K562 treated with DMSO at 1 percent for 24 hours (cell line): ENCODE data around the gene SIX6. TPM values are rescaled to one million over a fixed set of nuclear protein-coding genes. Genes with fewer than 3 reads are reported as not detected.

Experiments used
- total RNA-seq: library from RNA; unstranded; fragments of 300-600 nt; gene quantifications from 2 replicates; pipeline ENCODE4 v1.2.3, GENCODE V29; 2022; ENCODE audit warnings: low read depth; ENCODE audit not compliant: insufficient read depth

Gene SIX6
- total RNA-seq: not detected in 2 replicates

GRCh38 chr14:60508707-60509437, at the start of gene SIX6:
Gene SIX6, plus strand, starts transcription at chr14:60509146. Its CDS starts 253 bp downstream, at chr14:60509399.

GRCh38 chr14:60485598-60486251, 23.2 kb upstream of the SIX6 start, which contains the start of gene C14orf39:
Gene C14orf39, minus strand, starts transcription at chr14:60486063. Its CDS starts 985 bp downstream, at chr14:60485078.

Other genes starting within 250 kb of the SIX6 start
- 0.41 TPM in 1 of 2 replicates, not detected in the other for gene C14orf39, start 23.1 kb upstream of the SIX6 start, total RNA-seq
- gene SIX1, start 140.3 kb downstream of the SIX6 start, total RNA-seq: 0.98 and 1.7 TPM in 2 replicates
- gene SIX4, start 215.2 kb downstream of the SIX6 start, total RNA-seq: 6.3 and 6.6 TPM in 2 replicates
- gene MNAT1, start 225.6 kb downstream of the SIX6 start, total RNA-seq: 14.9 and 18.8 TPM in 2 replicates